CD4-positive, alpha-beta T cell (primary cell): Measurements from ENCODE around the gene POLL. TPM values are rescaled to one million over a fixed set of nuclear protein-coding genes. Genes with fewer than 3 reads are reported as not detected.

Experiments used
- ATAC-seq: fragments of 200-7000 bp; cut with Tn5 transposase; one replicate; pipeline ENCODE4 v1.10.0; 2022; ENCODE audit warnings: mild to moderate bottlenecking; ENCODE audit not compliant: poor library complexity
- CTCF ChIA-PET: fragments of 350-600 bp; sonication (Branson Sonifier 250); formaldehyde crosslinking; loops from one replicate; lab custom pipeline; 2021; ENCODE audit warnings: antibody characterized with exemption, inconsistent platforms; lab: Charles Lee
- POLR2A ChIA-PET: fragments of 350-600 bp; sonication (Branson Sonifier 250); formaldehyde crosslinking; loops from one replicate; lab custom pipeline; 2021; ENCODE audit warnings: antibody characterized with exemption, inconsistent platforms; lab: Charles Lee
- DNase-seq, 14 experiments: peaks; one replicate each; pipeline ENCODE4 v3.0.0-alpha.2; 2013 to 2020; ENCODE audit warnings: mixed read lengths in 2 of 14
- H3K27ac ChIP-seq, 2 donors: one replicate each; pipeline versions ENCODE4 v1.5.1 to v1.7.0; 2013; ENCODE audit warnings: low read length in 2 of 2, low read depth in 1 of 2, mild to moderate bottlenecking in 1 of 2
- H3K27me3 ChIP-seq, 2 experiments: 1 replicate in 1 of 2; 2 replicates in 1 of 2; pipeline versions ENCODE4 v1.6.1 to v1.7.0; 2013; ENCODE audit warnings: low read length in 2 of 2, control low read depth in 1 of 2, mild to moderate bottlenecking in 1 of 2, moderate library complexity in 1 of 2; ENCODE audit not compliant: insufficient read depth in 2 of 2, control insufficient read depth in 1 of 2
- H3K36me3 ChIP-seq: one replicate; pipeline ENCODE4 v1.6.1; 2013; ENCODE audit warnings: low read length, control low read depth; ENCODE audit not compliant: insufficient read depth
- H3K4me1 ChIP-seq: one replicate; pipeline ENCODE4 v1.6.1; 2013; ENCODE audit warnings: low read length, control low read depth; ENCODE audit not compliant: insufficient read depth
- H3K4me3 ChIP-seq: one replicate; pipeline ENCODE4 v1.5.1; 2013; ENCODE audit warnings: mild to moderate bottlenecking, low read length, moderate library complexity
- H3K9me3 ChIP-seq, 2 experiments: 1 replicate in 1 of 2; 2 replicates in 1 of 2; pipeline versions ENCODE4 v1.6.1 to v1.7.0; 2013; ENCODE audit warnings: low read length in 2 of 2, mild to moderate bottlenecking in 2 of 2, control low read depth in 1 of 2, moderate library complexity in 1 of 2; ENCODE audit not compliant: control insufficient read depth in 1 of 2, insufficient read depth in 1 of 2
- H3K27ac Mint-ChIP-seq: one replicate; pipeline ENCODE4 v1.8.0; 2020; ENCODE audit warnings: mixed read lengths
- H3K27me3 Mint-ChIP-seq: one replicate; pipeline ENCODE4 v1.8.0; 2021; ENCODE audit warnings: mixed read lengths
- H3K36me3 Mint-ChIP-seq: one replicate; pipeline ENCODE4 v1.8.0; 2021; ENCODE audit warnings: low read depth, mixed read lengths
- H3K4me1 Mint-ChIP-seq: one replicate; pipeline ENCODE4 v1.8.0; 2021; ENCODE audit warnings: low read depth, mixed read lengths
- H3K4me3 Mint-ChIP-seq: one replicate; pipeline ENCODE4 v1.8.0; 2020; ENCODE audit warnings: mild to moderate bottlenecking, mixed read lengths
- H3K9me3 Mint-ChIP-seq: one replicate; pipeline ENCODE4 v1.8.0; 2020; ENCODE audit warnings: mixed read lengths
- CTCF ChIP-seq: fragments of 200-600 bp; IDR thresholded peaks from one replicate; pipeline ENCODE4 v1.8.0; 2022; ENCODE audit warnings: antibody characterized with exemption, mild to moderate bottlenecking
- intact Hi-C, 2 experiments: fragments of 100-400 bp; cut with DNase I in 1 of 2; cut with micrococcal nuclease in 1 of 2; formaldehyde crosslinking; loops; one replicate each; pipeline versions ENCODE4 v1.15.1 to v1.9.0; 2023 to 2025; cut with DNase I, micrococcal nuclease
- total RNA-seq, 174 experiments: library from RNA in 2 of 174; stranded (reverse) in 2 of 174; gene quantifications; one replicate each; pipeline ENCODE4 v1.2.3 and lab custom pipeline; 2021 to 2026

The POLL gene
- total RNA-seq, 2 experiments from 2014 or later: 23.3 to 24.3 TPM

GRCh38 chr10:101624526-101625102 lies 36.6 kb upstream of the POLL start:
- H3K4me1 Mint-ChIP-seq: peaks cover 14% of the 10 kb centered on the region
- H3K27me3 ChIP-seq: no peaks in the 10 kb centered on the region
- H3K4me3 ChIP-seq: no peak overlapping the region
- H3K36me3 Mint-ChIP-seq: peaks cover 90% of the 10 kb centered on the region
- no peaks in the 10 kb centered on the region for H3K9me3 ChIP-seq
- no peak overlapping the region for H3K4me3 Mint-ChIP-seq
- CTCF ChIA-PET: no interaction called here
- DNase-seq (no peak), ATAC-seq (no peak)
- peaks cover 74% of the 10 kb centered on the region for H3K36me3 ChIP-seq
- no peaks in the 10 kb centered on the region for H3K27me3 Mint-ChIP-seq
- POLR2A ChIA-PET: no interaction called here
- intact Hi-C loops: no loop called here
- no peak overlapping the region for H3K27ac ChIP-seq
- no peaks in the 10 kb centered on the region for H3K4me1 ChIP-seq
- no peaks in the 10 kb centered on the region for H3K9me3 Mint-ChIP-seq
- peak overlapping the region; percentile 60 for H3K27ac Mint-ChIP-seq
- TF ChIP-seq CTCF: no peak

- no peak overlapping the region for H3K4me3 Mint-ChIP-seq
- Histone ChIP-seq H3K4me1 (no peaks in the 10 kb centered on the region), H3K27me3 (no peaks in the 10 kb centered on the region), H3K36me3 (peaks cover 76% of the 10 kb centered on the region), H3K4me3 (no peak overlapping the region), H3K9me3 (no peaks in the 10 kb centered on the region), H3K27ac (no peak overlapping the region)
- no peak for TF ChIP-seq CTCF
- no peak overlapping the region for H3K27ac Mint-ChIP-seq
- H3K27me3 Mint-ChIP-seq: no peaks in the 10 kb centered on the region
- peaks cover 87% of the 10 kb centered on the region for H3K36me3 Mint-ChIP-seq
- H3K4me1 Mint-ChIP-seq: peaks cover 10% of the 10 kb centered on the region
- intact Hi-C loops: no loop called here
- CTCF ChIA-PET: no interaction called here
- POLR2A ChIA-PET: no interaction called here
- DNase-seq: no peak
- no peak for ATAC-seq
- no peaks in the 10 kb centered on the region for H3K9me3 Mint-ChIP-seq
These were observed 35.5 kb upstream of the POLL start for GRCh38 chr10:101623528-101623927.

GRCh38 chr10:101619983-101620382 lies 31.9 kb upstream of the POLL start:
- H3K4me3 Mint-ChIP-seq: no peak overlapping the region
- CTCF ChIA-PET: no interaction called here
- H3K27me3 Mint-ChIP-seq: no peaks in the 10 kb centered on the region
- no peaks in the 10 kb centered on the region for H3K9me3 Mint-ChIP-seq
- Histone ChIP-seq H3K4me3 (no peak overlapping the region), H3K9me3 (no peaks in the 10 kb centered on the region), H3K27ac (no peak overlapping the region), H3K27me3 (no peaks in the 10 kb centered on the region), H3K4me1 (no peaks in the 10 kb centered on the region), H3K36me3 (peaks cover 90% of the 10 kb centered on the region)
- POLR2A ChIA-PET: no interaction called here
- DNase-seq (no peak), ATAC-seq (no peak)
- TF ChIP-seq CTCF: no peak
- peaks cover 80% of the 10 kb centered on the region for H3K36me3 Mint-ChIP-seq
- H3K27ac Mint-ChIP-seq: no peak overlapping the region
- intact Hi-C loops: no loop called here
- no peaks in the 10 kb centered on the region for H3K4me1 Mint-ChIP-seq
